Panc1 (cell line): ENCODE results near the gene PMFBP1. TPM values are rescaled to one million over a fixed set of nuclear protein-coding genes. Genes with fewer than 3 reads are reported as not detected.

Experiments used
- ATAC-seq: fragments of 200-7000 bp; cut with Tn5 transposase; 2 replicates; pipeline ENCODE4 v1.9.1; 2020; ENCODE audit warnings: mild to moderate bottlenecking, moderate library complexity
- BruUV-seq: library from RNA; stranded (reverse); fragments of 400-500 nt; replicated peaks from 2 replicates; lab custom pipeline; 2021; lab: Mats Ljungman, UMichigan
- CTCF ChIA-PET: fragments of 300-600 bp; sonication (Branson Sonifier 250); formaldehyde crosslinking; loops from one replicate; lab custom pipeline; 2022; ENCODE audit warnings: antibody characterized with exemption; lab: Charles Lee
- POLR2A ChIA-PET: fragments of 300-600 bp; sonication (Branson Sonifier 250); formaldehyde crosslinking; loops from one replicate; lab custom pipeline; 2022; ENCODE audit warnings: antibody characterized with exemption; lab: Charles Lee
- DNase-seq: peaks from one replicate; pipeline ENCODE4 v3.0.0-alpha.2; 2010; ENCODE audit warnings: low read depth, low spot score
- H3K27ac ChIP-seq: 2 replicates; pipeline ENCODE4 v1.5.1; 2011; ENCODE audit warnings: mild to moderate bottlenecking, low read length, inconsistent platforms
- H3K27me3 ChIP-seq: fragments of 200-500 bp; sonication (Bioruptor generic); 2 replicates; pipeline ENCODE4 v1.6.0; 2014; ENCODE audit warnings: low read length, inconsistent platforms; ENCODE audit not compliant: control insufficient read depth, insufficient read depth
- H3K36me3 ChIP-seq: fragments of 200-500 bp; sonication (Bioruptor generic); 2 replicates; pipeline ENCODE4 v1.5.1; 2014; ENCODE audit warnings: inconsistent platforms, mild to moderate bottlenecking, low read length, moderate library complexity; ENCODE audit not compliant: control insufficient read depth, insufficient read depth
- H3K4me1 ChIP-seq: 2 replicates; pipeline ENCODE4 v1.5.1; 2011; ENCODE audit warnings: inconsistent platforms, mild to moderate bottlenecking, low read length, moderate library complexity; ENCODE audit not compliant: control insufficient read depth, insufficient read depth
- H3K4me3 ChIP-seq, 2 experiments: 2 replicates each; pipeline ENCODE4 v1.5.1; 2011 to 2012; ENCODE audit warnings: low read depth in 2 of 2, low read length in 2 of 2, mild to moderate bottlenecking in 2 of 2, inconsistent platforms in 1 of 2, moderate library complexity in 1 of 2
- H3K9me3 ChIP-seq: fragments of 200-500 bp; sonication (Bioruptor generic); 2 replicates; pipeline ENCODE4 v1.5.1; 2014; ENCODE audit warnings: low read depth, mild to moderate bottlenecking, inconsistent platforms, low read length, moderate library complexity; ENCODE audit not compliant: control insufficient read depth, insufficient read depth
- CTCF ChIP-seq: fragments of 450-650 bp; IDR thresholded peaks from 2 replicates; pipeline ENCODE4 v1.5.1; 2017; ENCODE audit warnings: mild to moderate bottlenecking
- POLR2AphosphoS5 ChIP-seq: IDR thresholded peaks from 2 replicates; pipeline ENCODE4 v1.6.1; 2012; ENCODE audit warnings: mild to moderate bottlenecking, low read depth, low read length, moderate library complexity
- REST ChIP-seq, 2 experiments: IDR thresholded peaks; 2 replicates each; pipeline ENCODE4 v1.6.1; 2011 to 2012; ENCODE audit warnings: low read depth in 2 of 2, control low read depth in 1 of 2, low read length in 1 of 2, mild to moderate bottlenecking in 1 of 2, moderate library complexity in 1 of 2; ENCODE audit not compliant: insufficient read depth in 1 of 2
- SIN3A ChIP-seq: IDR thresholded peaks from 2 replicates; pipeline ENCODE4 v1.6.1; 2012; ENCODE audit warnings: low read depth, mild to moderate bottlenecking, low read length, moderate library complexity, borderline replicate concordance; ENCODE audit not compliant: insufficient read depth
- TCF7L2 ChIP-seq: IDR thresholded peaks from 2 replicates; pipeline ENCODE4 v1.6.1; 2011; ENCODE audit warnings: mild to moderate bottlenecking, low read depth, low read length, inconsistent platforms
- in situ Hi-C: cut with HindIII; loops from 2 replicates; pipeline ENCODE4 v1.10.0; 2016; ENCODE audit warnings: low sequenced_read_pairs, low pct_unique_long_range_greater_than_20kb
- intact Hi-C: fragments of 100-400 bp; cut with micrococcal nuclease; formaldehyde crosslinking; loops from one replicate; pipeline ENCODE4 v1.10.0; 2022; ENCODE audit not compliant: unreplicated experiment
- total RNA-seq: library from RNA; stranded (reverse); gene quantifications from one replicate; pipeline ENCODE4 v1.2.1, GENCODE V29; 2021; ENCODE audit not compliant: unreplicated experiment

Gene PMFBP1
- total RNA-seq, 1 experiment from 2014 or later = 0.10 TPM

- Histone ChIP-seq H3K27me3 (no peaks in the 10 kb centered on the region), H3K36me3 (no peaks in the 10 kb centered on the region), H3K27ac (no peak overlapping the region), H3K4me3 (no peak overlapping the region), H3K4me1 (no peaks in the 10 kb centered on the region), H3K9me3 (no peaks in the 10 kb centered on the region)
- in situ Hi-C loops = no loop called here
- ATAC-seq = no peak
- BruUV-seq = no TSS peak
- no peak for DNase-seq
- intact Hi-C loops = no loop called here
- TF ChIP-seq TCF7L2 (no peak), REST (IDR thresholded peaks at IDR 0.05; ENCODE audit: insufficient read depth in 1 of 2, low read depth in 2 of 2, low read length in 1 of 2) (no peak), POLR2AphosphoS5 (no peak), SIN3A (no peak), CTCF (no peak)
- ChIA-PET CTCF (no interaction called here), POLR2A (no interaction called here)
Measured at GRCh38 chr16:72122308-72122707, 49.6 kb downstream of the PMFBP1 start.

GRCh38 chr16:72120026-72120425 is 51.9 kb downstream of the PMFBP1 start:
- Histone ChIP-seq H3K27ac (no peak overlapping the region), H3K4me1 (no peaks in the 10 kb centered on the region), H3K27me3 (no peaks in the 10 kb centered on the region), H3K4me3 (no peak overlapping the region), H3K36me3 (no peaks in the 10 kb centered on the region), H3K9me3 (no peaks in the 10 kb centered on the region)
- BruUV-seq = no TSS peak
- TF ChIP-seq SIN3A (no peak), REST (IDR thresholded peaks at IDR 0.05; ENCODE audit: insufficient read depth in 1 of 2, low read depth in 2 of 2, low read length in 1 of 2) (no peak), POLR2AphosphoS5 (no peak), CTCF (no peak), TCF7L2 (no peak)
- ChIA-PET POLR2A (no interaction called here), CTCF (no interaction called here)
- intact Hi-C loops = no loop called here
- in situ Hi-C loops = no loop called here
- DNase-seq (no peak), ATAC-seq (no peak)
